ENCODE data around the gene RBM18.

The RBM18 gene

DNA sequence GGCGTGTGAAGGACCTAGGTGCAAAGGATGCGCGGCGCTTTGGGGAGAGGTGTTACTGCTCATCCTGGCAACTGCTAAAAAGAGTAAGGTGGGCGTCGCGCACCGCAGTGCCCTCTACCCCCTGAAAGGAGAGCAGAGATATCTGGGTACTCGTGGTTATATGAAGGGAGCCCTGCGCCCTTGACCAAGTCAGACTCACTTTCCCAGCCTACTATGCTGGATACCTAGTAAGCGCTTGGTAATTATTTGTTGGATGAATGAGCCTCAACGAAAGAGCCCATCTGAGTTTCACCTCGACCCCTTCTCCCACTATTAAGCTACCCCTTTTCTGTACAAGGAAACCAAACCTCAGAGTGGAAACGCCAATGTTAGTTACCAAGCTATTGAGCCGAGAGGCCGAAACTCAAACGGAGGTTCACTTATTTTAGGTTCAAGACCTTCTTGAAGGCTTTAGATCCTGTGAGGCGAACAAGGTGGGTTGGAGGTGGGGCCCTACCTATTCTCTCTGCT is 43.9 kb downstream of the RBM18 start:
- DNase-seq: no peak

DNA sequence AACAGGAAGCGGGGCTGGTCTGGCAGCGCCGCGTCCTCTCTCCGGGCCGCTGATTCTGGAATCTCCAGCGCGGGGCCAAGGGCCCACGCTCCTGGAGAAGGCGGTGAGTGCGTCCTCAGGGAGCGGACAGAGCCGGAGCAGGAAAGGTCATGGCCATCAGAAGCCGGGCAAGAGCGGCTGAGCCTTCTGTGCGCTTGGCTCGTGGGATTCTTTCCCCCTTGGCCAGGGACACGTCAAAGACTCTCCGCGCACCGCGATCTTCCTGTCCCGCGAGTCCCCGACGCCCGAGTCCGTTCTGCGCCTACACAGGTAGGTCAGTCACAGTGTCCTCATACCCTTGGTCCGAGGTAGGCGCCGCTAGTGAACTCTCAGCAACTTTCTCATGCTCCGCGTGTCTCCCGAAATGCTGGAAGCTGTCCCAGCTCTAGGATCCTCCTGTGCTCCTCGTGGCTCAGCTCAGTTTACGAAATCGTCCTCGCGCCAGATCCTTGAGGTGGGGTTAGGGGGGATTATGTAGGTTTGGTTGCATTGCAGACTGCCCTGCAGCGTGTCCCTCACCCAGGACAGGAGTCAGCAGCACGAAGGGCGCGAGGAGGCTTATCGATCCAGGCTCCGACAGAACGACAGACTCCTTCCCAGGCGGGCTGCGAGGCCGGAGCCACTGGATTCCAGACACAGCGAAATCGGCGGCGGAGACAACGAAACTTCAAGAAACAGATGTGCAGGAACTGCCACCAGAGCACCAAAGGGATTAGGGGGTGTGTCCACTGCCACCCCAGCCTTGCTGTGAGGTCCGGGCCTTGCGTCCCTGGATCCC is 44.6 kb downstream of the RBM18 start:
- no peak for DNase-seq

DNA sequence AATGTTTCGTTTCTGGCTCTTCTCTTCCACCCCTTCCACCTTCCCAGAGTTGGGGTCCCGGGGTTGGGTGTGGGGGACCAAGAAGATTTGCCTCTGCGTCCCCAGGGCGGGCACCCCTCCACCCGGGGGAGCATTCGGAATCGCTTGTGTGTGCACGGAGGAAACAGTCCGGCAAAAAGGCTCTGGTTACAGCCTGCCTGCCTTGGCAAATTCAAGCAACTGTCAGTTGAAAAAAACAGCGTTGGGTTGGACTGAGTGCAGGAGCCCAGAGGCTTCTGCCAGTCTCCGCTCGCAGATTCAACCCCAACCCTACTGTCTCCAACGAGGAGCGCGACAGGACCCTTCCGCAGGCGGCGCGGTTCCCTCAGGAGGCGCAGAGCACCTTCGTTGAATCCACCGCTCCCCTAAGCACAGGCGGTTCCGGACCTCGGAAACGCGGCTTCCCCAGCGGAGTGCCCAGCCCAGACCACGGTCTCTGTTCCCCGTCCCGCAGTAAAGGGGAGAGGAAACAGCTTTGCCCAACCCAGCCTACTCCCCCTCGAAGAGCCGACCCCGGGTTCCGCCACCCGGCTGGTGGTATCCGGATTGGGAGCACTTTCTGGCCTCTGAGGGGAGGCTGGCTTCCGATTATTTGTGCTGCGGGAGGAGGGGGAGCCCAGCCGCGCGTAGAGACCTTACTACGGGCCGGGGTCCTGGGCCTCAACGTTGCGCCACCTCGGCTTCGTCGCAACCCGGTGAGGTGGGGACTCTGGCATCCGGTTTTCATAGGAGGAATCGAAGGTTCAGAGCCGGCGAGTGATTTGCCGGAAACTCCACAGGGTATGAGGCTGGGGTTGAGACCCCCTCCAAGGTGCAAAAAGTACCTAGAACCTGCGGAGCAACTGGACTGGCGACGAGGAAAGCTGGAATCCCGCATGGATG is 45.4 kb downstream of the RBM18 start:
- DNase-seq: no peak

DNA sequence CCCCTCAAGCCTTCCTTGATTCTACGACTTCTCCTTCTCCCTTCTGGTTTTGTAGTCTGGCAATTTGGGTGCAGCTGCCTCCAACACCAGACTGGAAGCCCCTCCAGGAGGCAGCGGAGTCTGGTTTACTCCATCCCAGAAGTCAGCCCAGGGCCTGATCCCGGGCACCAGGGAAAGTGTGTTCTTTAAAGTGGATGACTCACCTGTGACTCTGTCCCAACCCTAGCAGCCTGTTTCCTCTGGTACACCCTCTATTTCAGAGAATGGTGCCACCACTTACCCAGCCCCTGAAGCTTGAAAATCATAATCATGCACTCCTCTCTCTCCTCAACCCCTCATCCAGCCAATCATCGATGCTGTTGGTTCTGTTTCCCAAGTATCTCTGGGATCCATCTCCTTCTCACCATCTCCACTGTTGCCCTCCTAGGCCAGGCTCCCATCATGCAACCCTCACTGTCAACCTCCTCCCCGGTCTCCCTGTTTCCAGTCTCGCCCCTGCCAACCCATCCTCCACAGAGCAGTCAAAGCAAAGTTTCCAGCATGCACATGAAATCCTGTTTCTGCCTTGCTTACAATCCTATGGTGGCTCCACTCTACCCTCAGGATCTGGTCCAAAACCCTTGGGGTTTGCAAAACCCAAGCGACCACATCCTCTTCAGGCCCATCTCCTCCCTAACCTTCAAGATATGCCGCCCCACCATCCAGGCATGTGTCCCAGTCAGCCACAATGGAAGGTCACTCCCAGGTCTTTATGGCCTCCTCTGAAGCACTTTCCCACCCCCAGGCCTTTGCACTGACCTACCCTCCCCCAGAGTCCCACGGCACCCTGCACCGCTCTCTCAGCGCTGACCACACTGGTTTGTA is 46.3 kb downstream of the RBM18 start:
- no peak for DNase-seq

DNA sequence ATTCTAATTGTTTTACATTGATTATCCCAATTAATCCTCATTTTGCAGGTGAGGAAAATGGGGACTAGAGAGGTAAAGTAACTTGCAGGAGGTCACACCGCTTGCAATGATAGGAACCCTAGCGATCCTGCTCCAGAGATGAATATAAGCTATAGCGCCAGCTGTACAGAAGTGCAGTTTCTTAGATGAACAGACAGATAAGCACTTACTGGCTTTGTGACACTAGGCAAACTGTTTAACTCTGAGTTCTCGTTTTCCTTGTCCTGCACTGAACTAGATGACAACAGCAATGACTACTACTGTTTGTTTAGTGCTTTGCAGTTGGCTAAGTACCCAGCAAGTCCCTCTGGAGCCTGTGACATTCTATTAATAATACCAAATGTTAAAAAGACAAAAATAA is 47.0 kb downstream of the RBM18 start:
- DNase-seq: peak; percentile 56

DNA sequence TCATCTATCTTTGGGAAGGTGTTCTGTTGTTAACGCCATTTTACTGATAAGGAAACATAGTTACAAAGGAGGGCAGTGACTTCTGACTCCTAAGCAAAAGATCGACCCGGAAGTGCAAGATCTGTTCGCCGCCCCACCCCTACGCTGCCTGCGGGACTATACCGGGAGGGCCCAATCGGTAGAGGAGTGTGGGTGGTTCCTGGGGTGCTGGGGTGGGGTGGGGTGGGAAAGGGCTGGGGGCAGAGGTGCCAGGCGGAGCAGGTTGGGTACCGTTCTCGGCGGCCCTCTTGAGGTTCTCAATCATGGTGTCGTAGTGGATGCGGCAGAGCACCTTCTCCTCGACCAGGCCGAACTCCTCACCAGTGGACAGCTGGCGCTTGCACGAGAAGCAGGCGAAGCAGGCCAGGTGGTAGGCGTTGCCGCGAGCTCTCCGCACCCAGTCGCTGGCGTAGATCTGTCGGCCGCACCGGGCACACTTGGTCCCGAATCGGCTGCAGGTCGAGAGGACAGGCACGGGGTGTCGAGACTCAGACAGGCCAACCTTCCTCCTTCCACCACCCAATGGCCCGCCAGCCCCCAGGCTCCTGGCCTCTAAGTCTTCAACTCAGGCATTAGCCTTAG is 47.7 kb downstream of the RBM18 start:
- DNase-seq: no peak

DNA sequence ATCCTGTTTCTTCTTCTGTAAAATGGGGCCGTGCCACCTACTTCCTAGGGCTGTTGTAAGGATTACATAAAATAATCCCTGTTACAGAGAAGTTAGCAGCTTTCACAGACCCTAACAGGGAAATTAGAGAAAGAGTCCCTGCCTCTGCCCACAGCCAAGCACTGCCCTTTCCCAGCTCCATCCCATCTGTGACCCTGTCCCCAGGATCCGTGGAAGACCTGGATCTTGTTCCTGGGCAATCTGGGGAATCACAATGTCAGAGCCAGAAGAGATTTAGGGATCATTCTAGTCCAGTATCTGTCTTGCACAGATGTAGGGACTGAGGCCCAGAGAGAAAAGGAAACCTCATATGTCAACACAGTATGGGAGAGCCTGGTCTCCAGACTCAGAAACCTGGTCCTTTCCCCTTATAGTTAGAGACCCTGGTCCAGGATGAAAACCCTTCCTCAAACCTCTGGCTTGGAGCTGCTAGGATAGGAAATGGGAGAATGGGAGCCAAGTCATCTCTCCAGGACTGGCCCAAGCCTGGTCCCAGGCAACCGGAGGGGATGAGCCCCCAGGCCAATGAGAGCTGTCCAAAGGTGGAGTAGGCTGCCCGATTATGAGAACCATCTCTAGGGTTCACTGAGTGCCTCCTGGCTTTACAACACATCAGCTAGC is 48.4 kb downstream of the RBM18 start:
- DNase-seq: no peak

DNA sequence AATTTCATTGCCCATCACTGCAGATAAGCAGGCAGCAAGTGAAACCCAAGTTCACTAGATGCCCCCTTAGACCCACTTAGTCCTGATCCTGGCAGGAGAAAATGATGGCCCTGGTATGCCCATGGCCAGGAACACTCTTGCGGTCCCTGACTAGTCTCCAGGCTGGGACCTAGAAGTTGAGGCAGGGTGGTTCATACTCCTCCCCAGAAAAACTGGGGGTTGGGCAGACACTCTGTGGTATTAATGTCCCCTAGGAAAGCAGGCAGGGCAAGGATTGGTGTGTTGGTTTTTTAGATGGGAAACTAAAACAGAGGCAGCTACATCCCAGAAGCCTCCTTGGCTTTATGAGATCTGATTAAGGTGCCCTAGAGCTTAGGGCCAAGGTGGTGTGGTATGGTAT is 49.0 kb downstream of the RBM18 start:
- DNase-seq: no peak

DNA sequence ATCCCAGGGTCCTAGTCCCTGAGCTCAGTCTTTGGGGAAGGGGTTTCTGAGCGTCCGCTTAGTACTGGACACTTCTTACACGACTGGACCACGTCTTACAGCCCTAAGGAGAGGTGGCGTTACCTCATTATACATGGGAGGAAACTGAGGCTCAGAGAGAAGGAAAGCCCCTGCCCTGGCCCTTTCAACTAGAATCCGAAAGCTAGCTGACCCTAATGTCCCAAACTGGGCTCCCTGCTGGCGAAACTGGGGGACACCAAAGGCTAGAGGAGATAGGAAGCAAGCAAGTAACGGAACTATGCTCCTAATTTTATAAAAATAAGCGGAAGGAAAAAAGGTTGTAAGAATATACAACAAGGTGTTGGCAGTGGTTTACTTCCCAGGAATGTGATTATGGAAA is 50.1 kb downstream of the RBM18 start:
- no peak for DNase-seq

DNA sequence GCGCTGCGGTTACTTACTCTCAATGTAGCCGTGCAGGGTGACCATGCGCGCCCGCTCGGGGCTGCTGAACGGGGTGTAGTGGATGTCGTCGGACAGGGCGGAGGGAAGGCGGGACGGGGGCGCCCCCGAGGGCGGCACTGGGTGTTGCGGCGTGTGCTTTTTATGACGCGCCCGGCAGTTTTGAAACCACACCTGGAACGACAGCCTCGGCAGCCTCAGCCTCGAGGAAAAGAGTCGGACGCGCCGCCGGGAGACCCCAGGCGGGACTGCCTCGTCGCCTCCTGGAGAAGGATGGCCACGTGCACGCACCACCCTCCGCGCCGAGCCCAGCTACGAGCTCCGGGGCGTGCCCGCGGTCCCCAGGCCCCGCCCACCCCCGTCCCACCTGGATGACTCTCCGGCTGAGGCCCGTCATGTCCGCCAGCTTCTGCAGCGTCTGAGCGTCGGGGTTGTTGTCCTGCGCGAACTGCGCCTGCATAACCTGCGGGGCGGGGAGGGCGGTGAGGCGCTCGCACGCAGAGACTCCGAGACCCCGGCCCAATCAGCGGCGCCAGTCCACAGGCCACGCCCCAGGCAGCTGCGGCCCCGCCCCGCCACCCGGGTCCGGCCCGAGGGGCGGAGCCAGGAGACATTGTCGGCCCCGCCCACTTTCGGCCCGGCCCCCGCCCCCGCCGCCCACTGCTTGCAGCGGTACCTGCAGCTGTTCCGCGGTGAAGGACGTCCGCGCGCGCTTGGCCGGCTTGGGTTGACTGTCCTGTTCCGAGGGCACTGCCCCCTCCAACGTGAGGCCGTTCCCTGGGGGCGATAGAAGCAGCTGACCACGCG is 50.8 kb downstream of the RBM18 start:
- DNase-seq: peak; percentile 63

DNA sequence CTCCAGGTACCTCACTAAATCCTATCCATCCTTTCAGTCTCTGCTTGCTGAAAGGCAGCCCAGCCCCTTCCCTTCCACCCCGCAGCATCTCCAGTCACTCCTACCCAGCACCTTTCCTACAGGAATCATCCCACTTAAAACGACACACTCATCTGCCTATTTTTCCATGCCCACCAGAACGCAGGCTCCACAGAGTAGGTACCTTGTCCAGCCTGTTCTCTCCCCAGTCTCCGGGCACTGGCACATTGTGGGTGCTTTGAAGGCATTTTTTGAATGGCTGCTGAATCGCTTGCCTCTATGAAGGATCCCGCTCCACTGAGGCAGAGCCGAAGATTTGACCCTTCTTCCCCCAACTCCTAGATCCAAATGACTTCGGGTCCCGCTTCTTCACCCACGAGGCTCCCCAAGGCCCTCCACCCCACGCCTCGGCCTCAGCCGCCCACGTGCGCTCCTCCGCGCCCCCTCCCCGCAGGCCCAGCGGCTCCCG is 51.5 kb downstream of the RBM18 start:
- DNase-seq: no peak

DNA sequence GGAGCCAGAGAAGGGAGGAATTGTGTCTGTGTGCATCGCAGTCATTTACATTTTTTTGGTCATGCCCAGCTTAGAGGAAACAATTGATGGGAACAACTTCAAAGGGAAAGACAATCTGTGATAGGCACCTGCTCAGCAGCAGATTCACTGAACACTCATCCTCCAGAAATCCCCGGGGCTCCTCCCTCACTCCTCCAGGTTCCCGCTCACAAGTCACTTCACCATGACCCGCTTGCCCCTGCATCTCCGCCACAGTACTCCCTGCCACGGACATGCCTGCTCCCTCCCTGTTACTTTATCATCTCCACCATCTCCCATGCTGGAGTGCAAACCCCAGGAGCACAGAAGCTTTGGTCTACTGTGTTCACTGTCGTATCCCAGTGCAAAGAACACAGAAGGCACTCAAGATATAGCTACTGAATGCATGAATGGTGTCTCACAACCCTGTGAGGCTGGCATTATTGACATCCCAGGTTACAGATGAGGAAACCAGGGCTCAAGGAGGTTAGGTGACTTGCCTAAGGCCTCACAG is 52.1 kb downstream of the RBM18 start:
- DNase-seq: no peak

DNA sequence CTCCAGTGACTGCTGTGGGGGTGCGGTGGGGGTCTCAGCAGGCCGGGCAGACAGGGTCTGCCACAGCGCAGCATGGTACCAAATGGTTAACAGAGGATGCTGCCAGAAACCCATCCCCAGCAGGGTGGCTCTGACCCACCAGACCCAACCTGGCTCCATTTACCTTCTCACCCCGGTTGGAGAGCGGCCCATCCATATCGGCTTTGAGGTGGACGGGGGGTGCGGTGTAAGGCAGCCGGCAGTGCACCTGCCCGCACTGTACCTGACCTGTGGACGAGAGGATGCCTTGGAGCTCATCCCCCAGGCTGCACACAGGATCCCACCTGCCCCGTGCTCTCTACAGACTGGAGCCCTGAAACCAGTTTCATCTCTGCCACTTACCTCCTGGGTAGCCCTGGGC is 55.2 kb downstream of the RBM18 start:
- DNase-seq: no peak

DNA sequence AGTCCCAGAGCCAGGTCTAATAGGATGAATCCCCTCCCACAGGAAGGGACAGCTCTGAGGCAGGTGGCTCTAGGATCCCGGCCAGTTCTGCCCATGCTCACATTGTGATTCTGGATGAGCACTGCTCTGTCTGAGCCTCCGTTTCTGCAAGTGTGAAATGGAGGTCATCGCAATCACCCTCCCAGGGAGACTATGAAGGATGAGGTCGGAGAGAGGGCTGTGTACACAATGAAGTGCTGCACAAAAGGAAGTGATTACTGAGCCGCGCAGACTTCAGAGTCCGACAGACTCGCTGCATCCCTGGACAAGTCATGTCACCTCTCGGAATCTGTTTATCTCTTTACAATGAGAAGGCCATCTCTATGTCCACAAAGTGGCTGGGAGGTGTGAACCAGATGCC is 57.5 kb downstream of the RBM18 start:
- no peak for DNase-seq

DNA sequence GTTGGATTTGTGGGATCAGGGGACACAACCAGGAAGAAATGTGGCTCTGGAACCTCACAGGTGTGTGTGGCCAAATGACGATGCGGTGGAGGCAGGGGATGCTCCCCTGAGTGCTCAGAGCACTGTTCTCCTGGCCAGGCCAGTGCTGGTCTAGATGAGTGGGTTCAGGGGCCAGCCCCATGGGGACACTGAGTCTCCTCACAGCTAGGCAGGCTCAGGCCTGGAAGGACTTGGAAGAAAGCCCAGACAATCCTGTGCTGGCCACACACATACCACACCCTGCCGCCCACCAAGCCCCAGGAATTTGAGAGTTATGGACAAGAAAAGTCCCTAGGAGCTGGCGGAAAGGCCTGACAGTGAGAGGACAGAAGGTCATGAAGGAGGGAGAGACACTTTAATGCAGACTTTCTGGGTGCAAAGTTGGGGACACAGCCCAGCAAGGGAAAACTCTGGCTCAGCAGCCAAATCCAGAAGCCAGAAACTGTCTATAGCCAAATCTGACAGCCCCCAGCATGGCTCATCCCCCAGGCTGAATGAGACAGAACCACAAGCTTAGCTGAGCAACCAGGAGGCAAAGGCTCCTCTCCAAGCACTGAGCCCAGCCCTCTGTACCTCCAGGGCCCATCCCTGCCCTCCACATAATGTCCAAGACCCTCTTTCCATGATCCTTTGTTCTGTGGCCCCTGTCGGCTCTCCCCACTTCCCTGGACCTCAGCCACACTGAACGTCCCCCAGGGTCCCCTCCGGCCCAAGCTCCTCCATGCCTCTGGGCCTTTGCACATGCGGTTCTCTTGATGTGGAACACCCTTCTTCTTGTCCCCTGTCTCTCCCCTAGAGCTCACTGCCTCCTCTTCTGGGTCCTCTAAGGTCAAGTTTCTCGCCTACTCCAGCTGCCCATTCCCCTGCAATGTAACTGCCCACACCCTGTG is 58.3 kb downstream of the RBM18 start:
- no peak for DNase-seq

DNA sequence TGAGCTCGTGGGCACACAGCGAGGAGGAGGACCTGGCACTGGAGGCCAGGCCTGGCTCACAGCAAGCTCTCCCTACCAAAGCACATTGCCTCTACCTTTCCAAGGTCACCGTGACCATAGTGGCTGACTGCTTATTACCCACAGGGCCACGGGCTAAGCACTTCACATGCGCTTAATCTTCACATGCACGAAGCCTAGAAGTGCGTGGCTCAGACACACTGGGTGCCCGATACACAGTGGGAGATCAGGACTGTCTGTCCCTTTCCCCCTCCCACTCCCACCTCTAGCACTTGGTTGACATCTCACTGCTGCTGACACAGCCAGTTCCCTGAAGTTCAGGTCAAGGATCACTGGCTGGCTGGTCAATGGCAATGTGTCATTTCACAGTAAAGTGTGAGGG is 59.5 kb downstream of the RBM18 start:
- no peak for DNase-seq

DNA sequence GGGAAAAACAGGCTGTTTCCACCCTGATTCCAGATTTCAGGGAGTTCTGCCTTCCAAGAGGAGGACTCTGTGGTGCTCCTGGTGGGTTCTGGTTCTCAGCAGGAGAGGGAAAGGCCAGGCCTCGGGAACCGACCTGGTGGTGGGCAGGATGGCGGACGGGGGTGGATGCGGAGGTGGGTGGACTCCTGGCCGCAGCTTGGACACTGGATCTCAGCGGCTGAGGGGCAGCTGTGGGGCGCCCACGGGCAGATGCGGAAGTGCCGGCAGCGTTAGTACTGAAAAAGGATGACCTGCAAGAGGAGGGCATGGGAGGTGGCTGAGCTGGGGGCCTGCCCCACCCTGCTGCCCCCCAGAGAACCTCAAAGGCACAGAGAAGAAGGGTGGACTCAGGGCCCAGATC is 60.1 kb downstream of the RBM18 start:
- no peak for DNase-seq

DNA sequence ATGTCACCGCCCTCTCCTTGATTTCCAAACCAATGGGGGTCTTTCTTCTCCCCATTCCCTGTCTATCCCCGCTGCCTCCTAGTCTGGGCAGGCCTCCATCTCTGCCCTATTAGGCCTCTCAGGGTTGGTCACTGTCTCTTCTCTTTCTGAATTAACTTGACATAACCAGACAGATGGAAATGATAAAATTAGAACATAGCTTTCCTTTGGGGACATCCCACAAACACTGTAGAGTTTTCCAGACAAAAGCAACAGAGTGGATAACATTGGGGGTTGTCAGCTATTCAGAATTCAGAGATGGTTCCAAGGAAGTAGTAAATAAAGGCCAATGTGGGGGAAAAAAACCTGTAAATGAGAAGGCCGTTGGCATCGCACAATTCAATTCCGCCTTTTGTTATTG is 60.6 kb downstream of the RBM18 start:
- DNase-seq: no peak

DNA sequence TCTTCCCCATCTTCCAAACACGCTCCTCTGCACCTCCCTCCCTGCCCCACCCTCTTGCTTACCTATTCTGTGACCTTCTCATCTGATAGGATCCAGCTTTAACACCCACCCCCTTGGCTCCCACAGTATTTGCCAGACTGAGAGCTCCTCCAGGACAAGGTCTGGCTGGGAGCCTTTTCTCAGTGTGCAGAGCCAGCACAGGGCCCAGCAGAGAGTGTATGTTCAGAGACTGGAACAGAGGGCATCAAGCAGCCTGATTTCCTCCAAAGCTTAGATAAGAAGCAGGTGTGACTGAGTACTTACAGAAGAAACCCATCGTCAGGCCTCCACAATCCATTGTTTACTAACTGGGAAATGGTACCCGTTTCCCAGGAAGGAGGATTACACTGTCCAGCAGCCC is 62.5 kb downstream of the RBM18 start:
- no peak for DNase-seq

All from OCI-M1 (cell line).